NCI-H128 (cell line): ENCODE measurements around the gene TRIM52.

Experiments
- DNase-seq: peaks from one replicate; lab custom pipeline; 2025; ENCODE audit not compliant: unreplicated experiment; lab: John Stamatoyannopoulos, UW

TRIM52 gene

DNA sequence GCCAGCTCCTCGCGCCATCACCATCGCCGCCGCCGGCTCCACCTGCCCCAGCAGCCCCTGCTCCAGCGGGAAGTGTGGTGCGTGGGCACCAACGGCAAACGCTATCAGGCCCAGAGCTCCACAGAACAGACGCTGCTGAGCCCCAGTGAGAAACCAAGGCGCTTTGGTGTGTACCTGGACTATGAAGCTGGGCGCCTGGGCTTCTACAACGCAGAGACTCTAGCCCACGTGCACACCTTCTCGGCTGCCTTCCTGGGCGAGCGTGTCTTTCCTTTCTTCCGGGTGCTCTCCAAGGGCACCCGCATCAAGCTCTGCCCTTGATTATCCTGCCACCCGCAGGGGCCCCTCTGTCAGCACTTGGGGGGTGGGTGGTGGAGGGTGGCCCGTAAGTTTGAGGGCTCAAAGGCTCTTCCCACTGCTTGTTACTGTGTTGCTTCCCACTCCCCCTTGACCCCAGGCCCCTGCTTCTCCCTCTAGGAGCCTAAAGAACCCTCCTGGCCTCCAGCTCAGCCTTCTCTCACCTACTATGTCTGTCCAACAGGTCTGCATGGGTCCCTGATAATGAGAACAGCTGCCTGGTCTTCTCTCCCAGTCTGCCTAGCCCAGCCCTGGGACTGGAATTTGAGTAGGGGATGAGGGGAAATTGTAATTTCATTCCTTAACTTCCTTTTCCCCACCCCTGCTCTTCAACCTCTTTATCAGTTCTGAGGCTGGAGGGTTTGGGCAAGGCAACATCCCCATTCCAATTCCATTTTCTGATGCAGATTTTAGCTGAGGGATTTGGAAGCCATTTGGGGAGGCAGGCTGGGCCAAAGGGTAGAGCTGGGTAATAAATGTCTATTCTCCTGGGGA, 26.3 kb downstream of the TRIM52 start:
- no peak for DNase-seq

- DNase-seq, result no peak
Measured at GRCh38 chr5:181233801-181234454, 27.0 kb downstream of the TRIM52 start.

GRCh38 chr5:181233088-181233800, 27.7 kb downstream of the TRIM52 start:
- DNase-seq, result no peak

GRCh38 chr5:181232593-181232992, 28.4 kb downstream of the TRIM52 start:
- DNase-seq, result no peak

- no peak for DNase-seq
Measured at GRCh38 chr5:181231432-181231831, 29.5 kb downstream of the TRIM52 start.

DNA sequence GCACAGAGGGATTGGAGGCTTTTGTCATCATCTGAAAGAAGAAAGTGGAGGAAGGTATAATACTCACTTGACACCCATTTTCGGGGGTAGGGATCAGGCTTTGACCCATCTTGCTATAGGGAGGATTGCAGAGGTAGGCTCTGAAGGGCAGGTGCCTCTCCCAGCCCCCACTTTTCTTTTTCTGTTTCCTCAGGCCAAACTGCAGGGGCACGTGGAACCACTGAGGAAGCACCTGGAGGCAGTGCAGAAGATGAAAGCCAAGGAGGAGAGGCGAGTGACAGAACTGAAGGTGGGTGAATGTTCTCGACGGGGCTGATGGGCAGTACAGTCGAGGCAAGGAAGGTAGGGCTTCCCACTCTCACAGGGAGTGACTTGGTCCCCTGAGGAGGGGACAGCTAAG, 30.4 kb downstream of the TRIM52 start:
- no peak for DNase-seq

DNA sequence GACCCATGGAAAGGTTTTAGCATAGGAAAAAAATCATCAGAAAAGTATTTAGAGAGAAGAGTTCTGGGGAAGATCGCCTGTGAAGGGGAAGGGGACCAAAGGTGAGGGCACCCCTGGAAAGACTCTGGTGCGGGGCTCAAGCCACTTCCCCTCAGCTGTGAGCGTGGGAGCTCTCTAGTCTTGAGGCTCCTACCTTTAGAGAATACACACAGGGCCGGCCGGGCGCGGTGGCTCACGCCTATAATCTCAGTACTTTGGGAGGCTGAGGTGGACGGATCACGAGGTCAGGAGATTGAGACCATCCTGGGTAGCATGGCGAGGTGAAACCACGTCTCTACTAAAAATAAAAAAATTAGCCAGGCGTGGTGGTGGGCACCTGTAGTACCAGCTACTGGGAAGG, 30.9 kb downstream of the TRIM52 start:
- DNase-seq, result no peak

GRCh38 chr5:181224390-181225229, 36.3 kb downstream of the TRIM52 start:
- DNase-seq, result no peak

DNA sequence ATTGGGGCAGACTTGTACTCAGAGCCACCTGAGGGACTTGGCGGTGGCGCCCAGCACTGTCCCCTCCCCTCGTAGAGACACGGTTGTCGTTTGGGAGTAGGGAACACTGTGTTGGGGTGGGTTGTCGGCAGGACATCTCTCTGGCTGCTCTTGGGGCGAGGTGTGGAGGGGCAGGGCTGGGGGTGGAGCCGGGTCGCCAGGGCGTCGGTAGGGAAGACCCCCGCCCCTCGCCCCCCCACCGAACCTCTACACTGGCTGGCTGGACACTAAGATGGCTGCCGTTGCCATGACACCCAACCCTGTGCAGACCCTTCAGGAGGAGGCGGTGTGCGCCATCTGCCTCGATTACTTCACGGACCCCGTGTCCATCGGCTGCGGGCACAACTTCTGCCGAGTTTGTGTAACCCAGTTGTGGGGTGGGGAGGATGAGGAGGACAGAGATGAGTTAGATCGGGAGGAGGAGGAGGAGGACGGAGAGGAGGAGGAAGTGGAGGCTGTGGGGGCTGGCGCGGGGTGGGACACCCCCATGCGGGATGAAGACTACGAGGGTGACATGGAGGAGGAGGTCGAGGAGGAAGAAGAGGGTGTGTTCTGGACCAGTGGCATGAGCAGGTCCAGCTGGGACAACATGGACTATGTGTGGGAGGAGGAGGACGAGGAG, 37.1 kb downstream of the TRIM52 start:
- DNase-seq, result no peak

GRCh38 chr5:181223058-181223728, 37.8 kb downstream of the TRIM52 start, which contains the start of gene TRIM41:
Gene TRIM41, plus strand, starts transcription at chr5:181223281. Its CDS starts 719 bp downstream, at chr5:181224000.
- DNase-seq, result no peak

GRCh38 chr5:181222630-181223057, 38.3 kb downstream of the TRIM52 start:
- no peak for DNase-seq

DNA sequence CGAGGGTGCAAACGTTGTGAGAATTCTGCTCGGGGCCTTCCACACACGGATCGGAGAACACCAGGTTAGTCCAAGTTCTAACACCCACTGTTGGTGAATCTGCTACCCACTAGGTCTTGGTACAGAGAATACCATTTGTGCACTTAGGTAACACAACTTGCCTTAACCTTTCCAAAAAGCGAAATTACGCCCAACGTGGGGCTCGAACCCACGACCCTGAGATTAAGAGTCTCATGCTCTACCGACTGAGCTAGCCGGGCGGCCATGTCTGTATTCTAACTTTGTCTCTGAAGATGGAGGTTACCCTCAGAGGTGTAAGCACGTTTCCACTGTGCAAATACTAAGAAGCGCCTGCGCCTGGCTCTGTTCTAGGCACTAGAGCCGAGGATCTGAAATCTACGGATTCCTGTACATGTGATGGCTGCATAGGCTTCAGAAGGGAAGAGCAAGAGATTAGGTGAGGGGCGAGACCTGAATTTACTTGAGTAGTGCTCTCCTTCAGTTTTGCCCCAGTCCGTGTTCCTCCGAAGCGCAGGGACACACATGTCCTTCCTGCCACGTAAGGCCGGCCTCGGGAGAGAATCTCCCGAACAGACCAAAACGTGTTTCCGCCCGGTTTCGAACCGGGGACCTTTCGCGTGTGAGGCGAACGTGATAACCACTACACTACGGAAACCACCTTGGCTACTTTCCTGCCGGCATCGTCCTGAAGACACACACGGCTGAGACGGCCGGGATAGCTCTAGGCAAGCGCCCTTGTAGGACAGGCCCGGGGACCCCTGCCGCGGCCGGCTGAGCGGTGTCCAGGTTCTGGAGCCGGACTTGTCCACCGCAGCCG, 38.9 kb downstream of the TRIM52 start:
- no peak for DNase-seq

- DNase-seq, result no peak
Measured at GRCh38 chr5:181221105-181221791, 39.7 kb downstream of the TRIM52 start.

- DNase-seq, result no peak
Measured at GRCh38 chr5:181220178-181220515, 40.8 kb downstream of the TRIM52 start.

GRCh38 chr5:181219262-181220177, 41.4 kb downstream of the TRIM52 start:
- no peak for DNase-seq

DNA sequence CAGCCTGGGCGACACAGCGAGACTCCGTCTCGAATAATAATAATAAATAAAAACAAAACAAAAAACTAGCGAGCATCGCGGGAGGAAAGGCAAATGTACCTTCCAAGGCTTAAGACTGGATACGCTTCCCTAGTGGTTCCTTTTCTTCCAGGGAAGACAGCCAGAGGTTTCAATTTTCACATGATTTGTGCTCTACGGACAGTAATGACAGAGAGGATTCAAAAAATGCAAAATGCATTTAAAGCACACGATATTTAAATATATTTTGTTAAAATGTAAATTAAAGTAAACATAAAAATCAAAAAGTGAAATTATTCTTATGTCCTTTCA, 42.2 kb downstream of the TRIM52 start:
- no peak for DNase-seq

DNA sequence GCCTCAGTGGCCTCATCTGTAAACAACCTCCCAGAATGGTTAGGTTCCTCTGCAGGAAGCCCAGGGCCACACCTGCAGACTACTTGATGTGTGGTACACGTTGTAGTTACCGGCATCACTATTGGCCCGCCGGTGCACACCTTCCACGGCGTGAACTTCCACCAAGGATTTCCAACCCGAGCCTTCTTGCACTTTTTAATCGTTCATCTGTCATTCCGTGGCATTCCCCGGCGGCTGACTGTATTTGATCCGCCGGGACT, 43.2 kb downstream of the TRIM52 start:
- DNase-seq, result no peak
